Non-pigmented ciliary epithelial cell (primary cell): ENCODE data around the gene DGAT2.

ENCODE experiments used
- DNase-seq: peaks from one replicate; pipeline ENCODE4 v3.0.0-alpha.2; 2010; ENCODE audit warnings: low read depth

DGAT2 gene

DNA sequence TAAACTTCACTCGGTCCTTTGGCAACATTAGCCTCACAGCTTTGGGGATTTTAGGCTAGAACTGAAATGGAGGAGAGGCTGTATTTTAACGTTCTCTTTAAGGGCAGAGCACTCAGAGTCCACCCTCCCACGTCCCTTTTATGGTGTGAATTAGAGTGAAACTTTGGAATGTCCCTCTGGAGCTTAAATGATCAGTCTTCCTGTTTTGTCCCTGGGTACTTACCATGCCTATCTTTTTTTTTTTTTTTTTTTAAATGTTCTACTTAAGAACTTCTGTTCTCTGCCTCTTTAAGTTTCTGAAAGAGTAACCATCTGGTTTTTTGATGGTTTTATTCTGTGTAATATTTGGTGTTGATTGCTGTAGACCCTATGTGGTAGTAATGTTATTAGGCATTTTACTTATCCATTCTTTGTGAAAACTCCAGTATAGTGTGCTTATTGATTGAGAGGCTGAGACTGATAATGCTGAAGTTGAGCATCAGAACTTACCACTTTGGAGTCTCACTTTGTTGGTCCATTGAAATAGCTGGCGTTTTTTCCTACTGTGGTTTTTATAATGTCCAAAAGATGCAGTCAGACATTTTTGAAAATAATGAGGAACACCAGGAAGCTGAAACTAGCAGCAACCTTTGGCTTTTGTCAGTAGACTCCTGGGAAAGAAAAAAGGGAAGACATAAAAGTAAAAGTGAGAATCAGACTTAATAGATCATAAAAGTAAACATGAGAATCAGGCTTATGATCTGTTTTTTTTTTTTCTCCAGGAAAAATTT is 58.1 kb downstream of the DGAT2 start:
- DNase-seq: no peak

DNA sequence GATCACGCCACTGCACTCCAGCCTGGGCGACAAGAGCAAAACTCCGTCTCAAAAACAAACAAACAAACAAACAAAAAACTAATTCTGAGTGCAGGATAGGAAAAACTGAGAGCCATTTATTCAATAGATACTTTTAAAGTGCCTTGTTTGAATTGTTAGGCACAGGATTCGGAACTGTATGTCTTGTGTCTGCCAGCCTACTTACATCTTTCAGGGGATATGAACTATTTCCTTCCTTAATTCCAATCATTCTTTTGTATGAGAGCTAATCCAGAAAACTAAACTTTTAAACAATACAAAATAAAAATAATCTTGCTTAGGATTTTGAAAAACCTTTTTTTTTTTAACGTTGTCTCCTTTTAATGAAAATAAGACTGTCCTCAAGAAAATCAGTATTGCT is 59.0 kb downstream of the DGAT2 start:
- no peak for DNase-seq

DNA sequence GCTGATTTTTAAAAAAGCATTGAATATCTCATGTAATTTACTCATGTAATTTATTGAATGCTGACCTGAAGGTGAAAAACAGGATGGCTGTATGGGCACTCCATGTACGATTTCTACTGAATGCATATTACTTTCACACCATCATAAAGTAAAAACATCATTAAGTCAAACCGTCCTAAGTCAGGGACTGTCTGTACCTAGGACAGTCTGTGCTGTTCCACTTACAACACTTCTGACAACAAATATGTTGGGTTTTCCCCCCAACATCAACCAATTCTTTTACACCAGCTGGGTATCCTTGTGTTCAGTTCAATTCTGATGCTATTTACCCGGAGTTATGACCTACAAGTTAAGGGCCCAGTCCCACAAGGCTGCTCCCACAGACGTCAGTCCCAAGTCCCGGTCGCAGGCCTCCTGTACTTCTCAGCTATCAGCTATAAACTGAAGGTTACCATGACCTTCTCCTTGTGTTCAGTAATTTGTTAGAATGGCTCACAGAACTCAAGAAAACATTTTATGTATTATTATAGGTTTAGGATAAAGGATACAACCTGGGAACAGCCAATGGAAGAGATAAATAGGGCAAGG is 63.4 kb downstream of the DGAT2 start:
- DNase-seq: no peak

DNA sequence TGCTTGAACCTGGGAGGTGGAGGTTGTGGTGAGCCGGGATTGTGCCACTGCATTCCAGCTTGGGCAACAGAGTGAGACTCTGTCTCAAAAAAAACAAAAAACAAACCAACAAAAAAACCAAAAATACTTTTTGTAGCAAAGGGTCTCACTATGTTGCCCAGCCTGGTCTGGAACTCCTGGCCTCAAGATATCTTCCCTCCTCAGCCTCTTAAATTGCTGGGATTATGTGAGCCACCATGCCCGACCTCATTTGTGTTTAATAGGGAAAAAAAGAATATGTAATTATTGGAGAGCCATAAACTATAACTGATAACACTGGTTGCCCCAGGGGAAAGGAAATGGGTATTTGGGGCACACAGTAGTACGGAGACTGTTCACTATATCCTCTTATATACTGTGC is 66.2 kb downstream of the DGAT2 start:
- DNase-seq: no peak

DNA sequence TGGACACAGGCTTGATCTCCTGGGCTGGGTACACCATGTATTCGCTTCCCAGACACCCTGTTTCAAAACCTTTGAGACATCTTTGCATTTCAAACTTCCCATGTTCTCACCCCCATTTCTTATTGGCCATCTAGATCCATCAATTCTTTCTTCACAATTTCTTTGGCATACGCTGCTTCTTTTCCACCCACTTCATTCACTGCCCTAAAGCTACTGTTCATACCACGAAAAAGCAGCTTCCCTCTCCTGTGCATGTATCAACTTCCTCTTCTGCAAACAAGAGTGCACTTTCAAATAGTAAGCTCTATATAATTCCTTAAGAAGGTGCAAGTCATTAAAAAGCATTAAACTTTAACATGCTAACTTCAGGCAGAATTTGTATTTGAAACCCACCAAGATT is 67.8 kb downstream of the DGAT2 start:
- no peak for DNase-seq

DNA sequence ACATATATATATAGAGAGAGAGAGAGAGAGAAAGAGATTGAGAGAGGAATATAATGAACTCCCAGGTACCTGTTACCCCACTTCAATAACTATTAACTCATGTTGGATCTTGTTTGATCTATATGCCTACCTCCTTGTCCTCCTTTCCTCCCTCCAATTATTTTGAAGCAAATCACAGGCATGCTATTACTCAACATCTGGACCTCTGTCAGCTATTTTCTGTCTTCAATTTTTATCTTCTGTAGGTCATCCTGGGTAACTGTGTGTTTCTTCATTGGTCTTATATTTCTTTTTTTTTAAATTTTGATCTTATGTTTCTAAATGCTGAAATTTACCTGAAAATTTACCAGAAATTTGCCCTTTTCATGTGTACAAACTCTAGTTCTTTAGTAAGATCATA is 71.3 kb downstream of the DGAT2 start:
- no peak for DNase-seq

DNA sequence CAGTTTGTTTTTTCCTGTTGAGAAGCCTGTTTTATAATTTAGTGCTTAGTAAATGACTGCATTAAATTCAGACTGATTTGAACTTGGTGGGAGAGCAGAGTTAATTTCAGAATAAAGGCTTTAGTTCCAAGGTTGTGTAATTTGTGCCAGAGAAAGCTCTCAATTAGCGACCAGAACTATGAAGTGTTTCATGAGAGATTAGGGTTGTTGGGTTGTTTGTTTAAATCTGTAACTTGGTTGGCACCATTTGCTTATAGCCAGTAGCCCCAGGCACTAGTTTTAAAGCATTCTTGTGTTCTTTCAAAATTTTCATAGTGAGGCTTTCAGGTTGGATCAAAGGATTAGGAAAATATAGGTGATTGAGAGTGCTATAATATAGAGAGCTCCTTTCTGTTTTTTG is 71.9 kb downstream of the DGAT2 start:
- no peak for DNase-seq

DNA sequence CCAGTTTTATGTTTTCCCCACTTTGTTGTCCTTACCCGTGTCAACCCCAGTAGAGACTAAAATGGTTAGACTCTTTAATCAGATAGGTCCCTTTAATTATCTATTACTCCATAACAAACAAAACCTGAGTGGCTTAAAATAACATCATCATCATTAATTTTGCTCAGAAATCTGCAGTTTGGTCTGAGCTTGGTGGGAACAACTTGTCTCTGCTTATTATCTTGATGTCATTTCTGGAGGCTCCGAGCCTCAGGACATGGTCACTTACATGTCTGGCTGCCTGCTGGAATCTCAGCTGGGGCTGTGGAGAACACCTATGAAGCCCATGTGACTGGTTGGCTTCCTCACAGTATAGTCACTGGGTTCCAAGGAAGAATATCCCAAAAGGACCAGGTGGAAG is 73.2 kb downstream of the DGAT2 start:
- no peak for DNase-seq

DNA sequence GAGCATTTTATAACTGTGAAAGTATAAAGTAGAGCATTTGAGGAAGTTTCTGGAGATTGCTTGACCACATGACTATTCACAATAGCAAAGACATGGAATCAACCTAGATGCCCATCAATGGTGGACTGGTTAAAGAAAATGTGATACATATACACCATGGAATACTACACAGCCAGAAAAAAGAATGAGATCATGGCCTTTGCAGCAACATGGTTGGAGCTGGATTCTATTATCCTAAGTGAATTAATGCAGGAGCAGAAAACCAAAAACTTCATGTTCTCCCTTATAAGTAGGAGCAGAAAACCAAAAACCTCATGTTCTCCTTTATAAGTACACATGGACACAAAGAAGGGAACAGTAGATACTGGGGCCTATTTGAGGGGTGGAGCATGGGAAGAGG is 76.7 kb downstream of the DGAT2 start:
- DNase-seq: no peak

DNA sequence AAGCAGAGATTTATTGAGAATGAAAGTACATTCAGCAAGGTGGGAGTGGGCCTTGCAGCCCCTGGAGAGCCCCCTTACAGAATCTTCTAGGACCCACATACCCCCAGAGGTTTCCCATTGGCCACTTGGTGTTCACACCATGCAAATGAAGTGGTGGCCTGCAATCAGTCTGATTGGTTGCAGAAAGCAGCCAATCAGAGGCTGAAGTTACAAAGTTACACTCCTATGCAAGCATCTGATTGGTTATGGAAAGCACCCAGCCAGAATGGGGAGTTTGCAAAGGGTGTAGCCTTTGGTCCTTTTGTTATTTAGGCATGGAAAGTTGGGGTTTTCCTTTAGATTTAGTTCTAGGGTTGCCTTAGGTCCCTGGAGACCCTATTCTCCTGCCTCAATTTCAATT is 81.3 kb downstream of the DGAT2 start:
- DNase-seq: no peak

DNA sequence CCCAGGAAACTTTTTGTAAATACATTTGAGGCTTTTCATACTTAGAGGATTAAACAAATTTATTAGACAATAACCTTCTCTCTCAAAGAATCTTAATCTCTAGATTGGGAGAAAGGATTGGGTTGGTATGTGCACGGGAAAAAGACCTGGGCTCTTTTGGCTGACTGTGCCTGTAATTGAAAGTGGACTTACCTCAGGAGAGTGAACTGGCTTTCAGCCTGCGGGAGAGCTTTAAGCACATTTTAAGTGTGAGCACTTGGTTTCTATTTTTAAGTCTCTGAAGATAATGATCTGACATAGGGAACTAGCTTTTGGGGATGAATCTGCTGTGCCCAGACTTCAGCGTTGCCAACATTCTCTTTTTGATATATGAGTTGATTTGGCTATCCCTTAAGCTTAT is 82.2 kb downstream of the DGAT2 start:
- no peak for DNase-seq
